ENCODE results near the gene SLC10A7. TPM values are rescaled to one million over a fixed set of nuclear protein-coding genes. Genes with fewer than 3 reads are reported as not detected.

Gene SLC10A7
- total RNA-seq, 1 experiment from 2014 or later: 15.9 TPM

- no peak for TF ChIP-seq CTCF (IDR thresholded peaks at IDR 0.05; ENCODE audit: unreplicated experiment)
- no peak for DNase-seq
- Mint-ChIP-seq H3K9me3 (ENCODE audit: low read depth, unreplicated experiment) (no peaks in the 10 kb centered on the region), H3K27ac (ENCODE audit: unreplicated experiment) (no peak overlapping the region), H3K4me3 (ENCODE audit: low read depth, unreplicated experiment) (no peak overlapping the region), H3K4me1 (ENCODE audit: low read depth, unreplicated experiment) (peaks cover 15% of the 10 kb centered on the region), H3K27me3 (ENCODE audit: unreplicated experiment) (no peaks in the 10 kb centered on the region), H3K36me3 (ENCODE audit: insufficient read depth, unreplicated experiment) (no peaks in the 10 kb centered on the region)
- no TSS peak for BruUV-seq (replicated peaks)
- intact Hi-C loops (cut with micrococcal nuclease; ENCODE audit: unreplicated experiment): no loop called here
- CTCF ChIA-PET: no interaction called here
These were observed 114.1 kb downstream of the SLC10A7 start for GRCh38 chr4:146407669-146408084.

GRCh38 chr4:146407257-146407656 is 114.5 kb downstream of the SLC10A7 start:
- no peaks in the 10 kb centered on the region for H3K27me3 Mint-ChIP-seq (ENCODE audit: unreplicated experiment)
- CTCF ChIA-PET: no interaction called here
- no peak for DNase-seq
- intact Hi-C loops (cut with micrococcal nuclease; ENCODE audit: unreplicated experiment): no loop called here
- no peak for TF ChIP-seq CTCF (IDR thresholded peaks at IDR 0.05; ENCODE audit: unreplicated experiment)
- H3K36me3 Mint-ChIP-seq (ENCODE audit: insufficient read depth, unreplicated experiment): no peaks in the 10 kb centered on the region
- H3K27ac Mint-ChIP-seq (ENCODE audit: unreplicated experiment): no peak overlapping the region
- no peak overlapping the region for H3K4me3 Mint-ChIP-seq (ENCODE audit: low read depth, unreplicated experiment)
- H3K4me1 Mint-ChIP-seq (ENCODE audit: low read depth, unreplicated experiment): peaks cover 15% of the 10 kb centered on the region
- no peaks in the 10 kb centered on the region for H3K9me3 Mint-ChIP-seq (ENCODE audit: low read depth, unreplicated experiment)
- BruUV-seq (replicated peaks): no TSS peak

GRCh38 chr4:146401274-146401673 is 120.5 kb downstream of the SLC10A7 start:
- TF ChIP-seq CTCF (IDR thresholded peaks at IDR 0.05; ENCODE audit: unreplicated experiment): no peak
- no peak for DNase-seq
- no peaks in the 10 kb centered on the region for H3K4me1 Mint-ChIP-seq (ENCODE audit: low read depth, unreplicated experiment)
- no peaks in the 10 kb centered on the region for H3K36me3 Mint-ChIP-seq (ENCODE audit: insufficient read depth, unreplicated experiment)
- H3K4me3 Mint-ChIP-seq (ENCODE audit: low read depth, unreplicated experiment): no peak overlapping the region
- no peaks in the 10 kb centered on the region for H3K9me3 Mint-ChIP-seq (ENCODE audit: low read depth, unreplicated experiment)
- intact Hi-C loops (cut with micrococcal nuclease; ENCODE audit: unreplicated experiment): no loop called here
- no TSS peak for BruUV-seq (replicated peaks)
- H3K27ac Mint-ChIP-seq (ENCODE audit: unreplicated experiment): no peak overlapping the region
- no peaks in the 10 kb centered on the region for H3K27me3 Mint-ChIP-seq (ENCODE audit: unreplicated experiment)
- CTCF ChIA-PET: no interaction called here

- Mint-ChIP-seq H3K27me3 (ENCODE audit: unreplicated experiment) (no peaks in the 10 kb centered on the region), H3K4me3 (ENCODE audit: low read depth, unreplicated experiment) (no peak overlapping the region), H3K36me3 (ENCODE audit: insufficient read depth, unreplicated experiment) (no peaks in the 10 kb centered on the region), H3K9me3 (ENCODE audit: low read depth, unreplicated experiment) (no peaks in the 10 kb centered on the region), H3K4me1 (ENCODE audit: low read depth, unreplicated experiment) (no peaks in the 10 kb centered on the region), H3K27ac (ENCODE audit: unreplicated experiment) (no peak overlapping the region)
- CTCF ChIA-PET: no interaction called here
- intact Hi-C loops (cut with micrococcal nuclease; ENCODE audit: unreplicated experiment): no loop called here
- no peak for DNase-seq
- TF ChIP-seq CTCF (IDR thresholded peaks at IDR 0.05; ENCODE audit: unreplicated experiment): no peak
- BruUV-seq (replicated peaks): no TSS peak
These were observed 122.8 kb downstream of the SLC10A7 start for GRCh38 chr4:146398896-146399445.
